Panc1 (cell line): ENCODE results near the gene P2RY6. TPM values are rescaled to one million over a fixed set of nuclear protein-coding genes. Genes with fewer than 3 reads are reported as not detected.

Experiments used
- ATAC-seq: fragments of 200-7000 bp; cut with Tn5 transposase; 2 replicates; pipeline ENCODE4 v1.9.1; 2020; ENCODE audit warnings: mild to moderate bottlenecking, moderate library complexity
- BruUV-seq: library from RNA; stranded (reverse); fragments of 400-500 nt; replicated peaks from 2 replicates; lab custom pipeline; 2021; lab: Mats Ljungman, UMichigan
- CTCF ChIA-PET: fragments of 300-600 bp; sonication (Branson Sonifier 250); formaldehyde crosslinking; loops from one replicate; lab custom pipeline; 2022; ENCODE audit warnings: antibody characterized with exemption; lab: Charles Lee
- POLR2A ChIA-PET: fragments of 300-600 bp; sonication (Branson Sonifier 250); formaldehyde crosslinking; loops from one replicate; lab custom pipeline; 2022; ENCODE audit warnings: antibody characterized with exemption; lab: Charles Lee
- DNase-seq: peaks from one replicate; pipeline ENCODE4 v3.0.0-alpha.2; 2010; ENCODE audit warnings: low read depth, low spot score
- H3K27ac ChIP-seq: 2 replicates; pipeline ENCODE4 v1.5.1; 2011; ENCODE audit warnings: mild to moderate bottlenecking, low read length, inconsistent platforms
- H3K27me3 ChIP-seq: fragments of 200-500 bp; sonication (Bioruptor generic); 2 replicates; pipeline ENCODE4 v1.6.0; 2014; ENCODE audit warnings: low read length, inconsistent platforms; ENCODE audit not compliant: control insufficient read depth, insufficient read depth
- H3K36me3 ChIP-seq: fragments of 200-500 bp; sonication (Bioruptor generic); 2 replicates; pipeline ENCODE4 v1.5.1; 2014; ENCODE audit warnings: inconsistent platforms, mild to moderate bottlenecking, low read length, moderate library complexity; ENCODE audit not compliant: control insufficient read depth, insufficient read depth
- H3K4me1 ChIP-seq: 2 replicates; pipeline ENCODE4 v1.5.1; 2011; ENCODE audit warnings: inconsistent platforms, mild to moderate bottlenecking, low read length, moderate library complexity; ENCODE audit not compliant: control insufficient read depth, insufficient read depth
- H3K4me3 ChIP-seq, 2 experiments: 2 replicates each; pipeline ENCODE4 v1.5.1; 2011 to 2012; ENCODE audit warnings: low read depth in 2 of 2, low read length in 2 of 2, mild to moderate bottlenecking in 2 of 2, inconsistent platforms in 1 of 2, moderate library complexity in 1 of 2
- H3K9me3 ChIP-seq: fragments of 200-500 bp; sonication (Bioruptor generic); 2 replicates; pipeline ENCODE4 v1.5.1; 2014; ENCODE audit warnings: low read depth, mild to moderate bottlenecking, inconsistent platforms, low read length, moderate library complexity; ENCODE audit not compliant: control insufficient read depth, insufficient read depth
- POLR2AphosphoS5 ChIP-seq: IDR thresholded peaks from 2 replicates; pipeline ENCODE4 v1.6.1; 2012; ENCODE audit warnings: mild to moderate bottlenecking, low read depth, low read length, moderate library complexity
- SIN3A ChIP-seq: IDR thresholded peaks from 2 replicates; pipeline ENCODE4 v1.6.1; 2012; ENCODE audit warnings: low read depth, mild to moderate bottlenecking, low read length, moderate library complexity, borderline replicate concordance; ENCODE audit not compliant: insufficient read depth
- TCF7L2 ChIP-seq: IDR thresholded peaks from 2 replicates; pipeline ENCODE4 v1.6.1; 2011; ENCODE audit warnings: mild to moderate bottlenecking, low read depth, low read length, inconsistent platforms
- in situ Hi-C: cut with HindIII; loops from 2 replicates; pipeline ENCODE4 v1.10.0; 2016; ENCODE audit warnings: low sequenced_read_pairs, low pct_unique_long_range_greater_than_20kb
- intact Hi-C: fragments of 100-400 bp; cut with micrococcal nuclease; formaldehyde crosslinking; loops from one replicate; pipeline ENCODE4 v1.10.0; 2022; ENCODE audit not compliant: unreplicated experiment
- total RNA-seq: library from RNA; stranded (reverse); gene quantifications from one replicate; pipeline ENCODE4 v1.2.1, GENCODE V29; 2021; ENCODE audit not compliant: unreplicated experiment
- TF ChIP-seq, protein P1 (sequence below), 2 experiments: IDR thresholded peaks; 2 replicates each; pipeline ENCODE4 v1.6.1; 2011 to 2012; ENCODE audit warnings: low read depth in 2 of 2, control low read depth in 1 of 2, low read length in 1 of 2, mild to moderate bottlenecking in 1 of 2, moderate library complexity in 1 of 2; ENCODE audit not compliant: insufficient read depth in 1 of 2
- TF ChIP-seq, protein P2 (sequence below): fragments of 450-650 bp; IDR thresholded peaks from 2 replicates; pipeline ENCODE4 v1.5.1; 2017; ENCODE audit warnings: mild to moderate bottlenecking

P2RY6 gene
- total RNA-seq, 1 experiment from 2014 or later, result 0.59 TPM

DNA sequence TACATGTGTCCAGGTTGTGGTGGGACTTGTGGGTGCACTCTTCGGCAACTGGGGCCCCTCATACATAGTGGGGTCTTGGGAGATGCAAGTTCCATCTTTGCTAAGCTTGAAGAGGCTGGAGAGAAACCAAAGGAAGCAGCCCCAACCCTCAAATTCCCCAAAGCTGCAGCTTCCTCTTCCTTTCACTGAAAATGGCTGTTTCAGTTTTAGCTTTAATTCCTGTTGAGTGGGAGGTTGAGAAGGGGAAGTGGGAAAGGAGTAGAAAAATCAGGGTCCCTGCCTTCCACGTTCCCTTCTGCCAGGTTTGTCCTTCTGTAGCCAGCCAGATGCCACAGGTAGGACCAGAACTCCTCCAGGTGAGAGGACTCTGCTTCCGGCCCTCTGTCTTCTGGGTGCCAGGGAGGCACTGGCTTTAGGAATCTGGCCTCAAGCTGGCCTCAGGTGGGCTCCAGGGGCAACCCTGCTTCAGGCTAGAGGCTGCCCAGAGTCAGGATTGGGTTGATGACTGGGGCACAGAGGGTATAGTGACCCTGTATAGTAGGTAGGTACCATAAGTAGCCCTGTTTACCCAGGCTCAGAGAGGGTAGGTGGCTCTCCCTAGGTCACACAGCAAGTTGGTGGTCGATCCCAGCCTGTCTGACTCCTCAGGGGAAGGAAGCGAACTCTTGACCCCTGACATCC, 16.2 kb downstream of the P2RY6 start:
- ChIA-PET CTCF (interaction anchor here (1.0 to 1.9 kb wide), 8 partner anchors 10 to 102 kb away, joined by 3 to 10 read pairs (median 4); partner anchors contain the start of gene P2RY6), POLR2A (interaction anchor here (0.6 kb wide), 1 partner anchor 604 kb away, joined by 3 read pairs; no protein-coding TSS in a partner anchor)
- Histone ChIP-seq H3K27ac (peak overlapping the region; percentile 61), H3K9me3 (no peaks in the 10 kb centered on the region), H3K4me1 (peaks cover 12% of the 10 kb centered on the region), H3K27me3 (no peaks in the 10 kb centered on the region), H3K36me3 (no peaks in the 10 kb centered on the region), H3K4me3 (no peak overlapping the region)
- DNase-seq (no peak), ATAC-seq (no peak)
- TF ChIP-seq TCF7L2, result no peak
- no peak for TF ChIP-seq POLR2AphosphoS5
- TF ChIP-seq, protein P1, sequence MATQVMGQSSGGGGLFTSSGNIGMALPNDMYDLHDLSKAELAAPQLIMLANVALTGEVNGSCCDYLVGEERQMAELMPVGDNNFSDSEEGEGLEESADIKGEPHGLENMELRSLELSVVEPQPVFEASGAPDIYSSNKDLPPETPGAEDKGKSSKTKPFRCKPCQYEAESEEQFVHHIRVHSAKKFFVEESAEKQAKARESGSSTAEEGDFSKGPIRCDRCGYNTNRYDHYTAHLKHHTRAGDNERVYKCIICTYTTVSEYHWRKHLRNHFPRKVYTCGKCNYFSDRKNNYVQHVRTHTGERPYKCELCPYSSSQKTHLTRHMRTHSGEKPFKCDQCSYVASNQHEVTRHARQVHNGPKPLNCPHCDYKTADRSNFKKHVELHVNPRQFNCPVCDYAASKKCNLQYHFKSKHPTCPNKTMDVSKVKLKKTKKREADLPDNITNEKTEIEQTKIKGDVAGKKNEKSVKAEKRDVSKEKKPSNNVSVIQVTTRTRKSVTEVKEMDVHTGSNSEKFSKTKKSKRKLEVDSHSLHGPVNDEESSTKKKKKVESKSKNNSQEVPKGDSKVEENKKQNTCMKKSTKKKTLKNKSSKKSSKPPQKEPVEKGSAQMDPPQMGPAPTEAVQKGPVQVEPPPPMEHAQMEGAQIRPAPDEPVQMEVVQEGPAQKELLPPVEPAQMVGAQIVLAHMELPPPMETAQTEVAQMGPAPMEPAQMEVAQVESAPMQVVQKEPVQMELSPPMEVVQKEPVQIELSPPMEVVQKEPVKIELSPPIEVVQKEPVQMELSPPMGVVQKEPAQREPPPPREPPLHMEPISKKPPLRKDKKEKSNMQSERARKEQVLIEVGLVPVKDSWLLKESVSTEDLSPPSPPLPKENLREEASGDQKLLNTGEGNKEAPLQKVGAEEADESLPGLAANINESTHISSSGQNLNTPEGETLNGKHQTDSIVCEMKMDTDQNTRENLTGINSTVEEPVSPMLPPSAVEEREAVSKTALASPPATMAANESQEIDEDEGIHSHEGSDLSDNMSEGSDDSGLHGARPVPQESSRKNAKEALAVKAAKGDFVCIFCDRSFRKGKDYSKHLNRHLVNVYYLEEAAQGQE (IDR thresholded peaks at IDR 0.05; ENCODE audit: insufficient read depth in 1 of 2, low read depth in 2 of 2, low read length in 1 of 2), result no peak
- no peak for TF ChIP-seq SIN3A
- TF ChIP-seq, protein P2, sequence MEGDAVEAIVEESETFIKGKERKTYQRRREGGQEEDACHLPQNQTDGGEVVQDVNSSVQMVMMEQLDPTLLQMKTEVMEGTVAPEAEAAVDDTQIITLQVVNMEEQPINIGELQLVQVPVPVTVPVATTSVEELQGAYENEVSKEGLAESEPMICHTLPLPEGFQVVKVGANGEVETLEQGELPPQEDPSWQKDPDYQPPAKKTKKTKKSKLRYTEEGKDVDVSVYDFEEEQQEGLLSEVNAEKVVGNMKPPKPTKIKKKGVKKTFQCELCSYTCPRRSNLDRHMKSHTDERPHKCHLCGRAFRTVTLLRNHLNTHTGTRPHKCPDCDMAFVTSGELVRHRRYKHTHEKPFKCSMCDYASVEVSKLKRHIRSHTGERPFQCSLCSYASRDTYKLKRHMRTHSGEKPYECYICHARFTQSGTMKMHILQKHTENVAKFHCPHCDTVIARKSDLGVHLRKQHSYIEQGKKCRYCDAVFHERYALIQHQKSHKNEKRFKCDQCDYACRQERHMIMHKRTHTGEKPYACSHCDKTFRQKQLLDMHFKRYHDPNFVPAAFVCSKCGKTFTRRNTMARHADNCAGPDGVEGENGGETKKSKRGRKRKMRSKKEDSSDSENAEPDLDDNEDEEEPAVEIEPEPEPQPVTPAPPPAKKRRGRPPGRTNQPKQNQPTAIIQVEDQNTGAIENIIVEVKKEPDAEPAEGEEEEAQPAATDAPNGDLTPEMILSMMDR, result no peak
- no TSS peak for BruUV-seq
- in situ Hi-C loops, result no loop called here
- intact Hi-C loops, result no loop called here

DNA sequence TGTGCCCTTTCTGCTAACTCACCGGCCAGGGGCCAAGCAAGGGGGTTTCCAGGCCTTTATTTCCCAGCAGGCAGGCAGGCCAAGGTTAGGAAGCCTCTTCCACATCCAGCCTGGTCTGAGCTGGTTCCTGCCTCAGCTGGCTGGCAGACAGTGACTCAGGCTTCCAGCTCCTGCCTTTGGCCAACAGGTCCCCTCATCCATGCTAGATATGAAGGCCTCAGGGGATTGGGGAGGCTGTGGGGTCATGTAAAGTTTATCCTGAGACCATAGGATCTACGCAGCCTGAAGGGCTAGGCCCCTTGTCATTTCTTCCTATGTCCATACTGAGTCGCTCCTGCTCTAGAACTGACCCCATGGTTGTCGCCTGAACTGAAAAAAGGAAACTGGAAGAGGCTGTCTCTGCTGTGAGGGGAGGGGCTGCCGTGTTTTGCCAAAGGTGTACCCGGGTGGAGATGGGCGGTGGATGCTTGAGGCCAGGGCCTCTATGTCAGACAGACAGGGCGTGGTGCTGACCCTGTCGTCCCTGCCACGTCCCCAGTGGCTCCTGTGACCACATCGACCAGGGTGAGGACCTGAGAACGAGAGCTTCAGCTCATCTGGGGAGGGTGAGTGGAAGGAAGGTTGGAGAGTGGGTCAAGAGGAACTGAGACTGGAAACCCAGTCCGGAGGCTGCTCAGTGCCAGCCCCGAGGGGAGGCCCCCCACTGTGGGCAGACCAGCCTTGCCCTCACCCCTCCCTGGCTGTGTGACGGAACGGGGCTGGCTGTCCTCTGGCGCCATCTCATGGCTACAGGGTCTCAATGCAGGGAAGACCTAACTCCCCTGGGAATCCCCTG, 17.0 kb downstream of the P2RY6 start:
- intact Hi-C loops, result loop anchor here (1.0 kb wide), 1 partner anchor 104 kb away; no protein-coding TSS in a partner anchor
- TF ChIP-seq, protein P2, result peak; percentile 100
- TF ChIP-seq, protein P1 (IDR thresholded peaks at IDR 0.05; ENCODE audit: insufficient read depth in 1 of 2, low read depth in 2 of 2, low read length in 1 of 2), result 0 out of 4 replicates have a peak, but pooled peaks of 1 of the 2 experiments have one; percentile 49
- TF ChIP-seq SIN3A, result no peak

More for the DNA sequence above, 17.0 kb downstream of the P2RY6 start:
- peak; percentile 85 for ATAC-seq
- POLR2A ChIA-PET, result no interaction called here
- CTCF ChIA-PET, result interaction anchor here (1.0 to 1.9 kb wide), 9 partner anchors 9 to 564 kb away, joined by 3 to 10 read pairs (median 4); partner anchors contain the start of gene P2RY6
- DNase-seq, result peak; percentile 56
- H3K9me3 ChIP-seq, result no peaks in the 10 kb centered on the region
- H3K27ac ChIP-seq, result peak overlapping the region; percentile 61
- H3K4me3 ChIP-seq, result peak overlapping the region; percentile 15 to 44
- H3K4me1 ChIP-seq, result peaks cover 12% of the 10 kb centered on the region
- H3K36me3 ChIP-seq, result no peaks in the 10 kb centered on the region
- in situ Hi-C loops, result no loop called here
- H3K27me3 ChIP-seq, result no peaks in the 10 kb centered on the region
- BruUV-seq, result no TSS peak
